GM23248 (cell line): ENCODE data around the gene SAMSN1. TPM values are rescaled to one million over a fixed set of nuclear protein-coding genes. Genes with fewer than 3 reads are reported as not detected.

Source experiments
- DNase-seq: peaks from one replicate; pipeline ENCODE4 v3.0.0-alpha.2; 2015
- H2AFZ ChIP-seq: fragments of 200-600 bp; sonication (generic); 2 replicates; pipeline ENCODE4 v1.6.1; 2016; ENCODE audit warnings: antibody characterized with exemption
- H3F3A ChIP-seq: fragments of 200-600 bp; sonication (generic); 2 replicates; pipeline ENCODE4 v1.6.1; 2016; ENCODE audit warnings: mild to moderate bottlenecking, antibody characterized with exemption, mixed run types; ENCODE audit not compliant: insufficient read depth
- H3K27ac ChIP-seq: fragments of 200-600 bp; sonication (generic); 2 replicates; pipeline ENCODE4 v1.5.1; 2016; ENCODE audit warnings: mild to moderate bottlenecking
- H3K27me3 ChIP-seq: fragments of 200-600 bp; sonication (generic); replicated peaks from 2 replicates; pipeline ENCODE4 v1.6.1; 2016; ENCODE audit warnings: mild to moderate bottlenecking; ENCODE audit not compliant: insufficient read depth
- H3K36me3 ChIP-seq: fragments of 200-600 bp; sonication (generic); 2 replicates; pipeline ENCODE4 v1.6.1; 2016; ENCODE audit warnings: low read depth, mild to moderate bottlenecking
- H3K4me1 ChIP-seq: fragments of 200-600 bp; sonication (generic); 2 replicates; pipeline ENCODE4 v1.6.1; 2016; ENCODE audit warnings: mild to moderate bottlenecking; ENCODE audit not compliant: insufficient read depth
- H3K4me2 ChIP-seq: fragments of 200-600 bp; sonication (generic); one replicate; pipeline ENCODE4 v1.6.1; 2016; ENCODE audit warnings: mild to moderate bottlenecking; ENCODE audit not compliant: unreplicated experiment
- H3K4me3 ChIP-seq: fragments of 200-600 bp; sonication (generic); 2 replicates; pipeline ENCODE4 v1.5.1; 2016; ENCODE audit warnings: mild to moderate bottlenecking
- H3K79me2 ChIP-seq: fragments of 200-600 bp; sonication (generic); 2 replicates; pipeline ENCODE4 v1.6.1; 2016; ENCODE audit warnings: mild to moderate bottlenecking; ENCODE audit not compliant: insufficient read depth
- H3K9ac ChIP-seq: fragments of 200-600 bp; sonication (generic); 2 replicates; pipeline ENCODE4 v1.6.1; 2016; ENCODE audit warnings: mild to moderate bottlenecking
- H3K9me2 ChIP-seq: fragments of 200-600 bp; sonication (generic); 2 replicates; pipeline ENCODE4 v1.6.1; 2016; ENCODE audit warnings: mixed run types, mild to moderate bottlenecking, moderate library complexity; ENCODE audit not compliant: insufficient read depth
- H3K9me3 ChIP-seq: fragments of 200-600 bp; sonication (generic); one replicate; pipeline ENCODE4 v1.6.1; 2017; ENCODE audit warnings: low read depth
- H4K20me1 ChIP-seq: fragments of 200-600 bp; sonication (generic); 2 replicates; pipeline ENCODE4 v1.6.0; 2016; ENCODE audit not compliant: insufficient read depth
- EZH2 ChIP-seq: fragments of 200-600 bp; sonication (generic); IDR thresholded peaks from 2 replicates; pipeline ENCODE4 v1.6.1; 2018; ENCODE audit warnings: antibody characterized with exemption, mild to moderate bottlenecking; ENCODE audit not compliant: insufficient read depth, poor library complexity, severe bottlenecking
- EZH2phosphoT487 ChIP-seq: fragments of 200-600 bp; sonication (generic); IDR thresholded peaks from 2 replicates; pipeline ENCODE4 v1.6.1; 2018; ENCODE audit warnings: antibody characterized with exemption, moderate library complexity, mild to moderate bottlenecking, low read depth; ENCODE audit not compliant: insufficient read depth
- WGBS, 2 experiments: methylation state at CpG; one replicate each; pipeline ENCODE4 v1.1.6; 2015 to 2017; ENCODE audit warnings: low lambda C conversion rate in 2 of 2, low coverage in 1 of 2; ENCODE audit errors: missing lambda C conversion rate in 2 of 2; 5-methylcytosine and 5-hydroxymethylcytosine counted together
- in situ Hi-C: fragments of 300-500 bp; cut with MboI; formaldehyde crosslinking; loops from 2 replicates; pipeline ENCODE4 v1.15.0; 2020
- polyA plus RNA-seq: library from polyadenylated mRNA; unstranded; fragments of >200 nt; fragmentation: Nextera tagmentation; extraction: Ambion mirVana; gene quantifications from 2 replicates; pipeline ENCODE4 v1.2.1, GENCODE V29; 2016
- total RNA-seq: library from RNA; depleted of rRNA; stranded (reverse); fragments of >200 nt; shearing (Covaris generic); gene quantifications from 2 replicates; pipeline ENCODE4 v1.2.3, GENCODE V29; 2014

Gene SAMSN1
- total and polyA plus RNA-seq, 2 experiments from 2014 or later = not detected

DNA sequence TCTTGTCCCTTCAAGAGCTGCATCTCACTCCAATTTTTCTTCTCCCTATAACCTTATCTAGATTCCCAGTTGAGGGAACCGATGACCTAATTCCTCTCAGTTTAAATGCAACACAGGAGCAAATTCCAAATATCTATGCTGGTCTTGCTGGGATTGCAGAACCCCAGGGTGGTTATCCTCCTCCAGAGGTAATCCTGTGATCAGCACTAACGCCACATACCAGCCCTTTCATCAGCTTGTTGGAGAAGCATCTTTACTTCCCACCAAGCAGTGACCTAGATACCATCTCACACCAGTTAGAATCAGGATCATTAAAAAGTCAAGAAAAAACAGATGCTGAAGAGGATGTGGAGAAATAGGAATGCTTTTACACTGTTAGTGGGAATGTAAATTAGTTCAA, 52.4 kb downstream of the SAMSN1 start:
- Histone ChIP-seq H3F3A (no peaks in the 10 kb centered on the region), H3K9me3 (no peaks in the 10 kb centered on the region), H3K79me2 (no peaks in the 10 kb centered on the region), H3K4me2 (no peak overlapping the region), H3K27me3 (no peaks in the 10 kb centered on the region), H3K4me1 (no peaks in the 10 kb centered on the region), H3K9ac (no peak overlapping the region), H3K36me3 (no peaks in the 10 kb centered on the region), H3K4me3 (no peak overlapping the region), H2AFZ (no peak overlapping the region), H3K27ac (no peak overlapping the region), H3K9me2 (no peaks in the 10 kb centered on the region), H4K20me1 (no peaks in the 10 kb centered on the region)
- WGBS, 2 experiments = 22 to 25% methylated on average over 2 of the region's 2 CpGs
- in situ Hi-C loops = no loop called here
- TF ChIP-seq EZH2phosphoT487 (no peak), EZH2 (no peak)
- no peak for DNase-seq

DNA sequence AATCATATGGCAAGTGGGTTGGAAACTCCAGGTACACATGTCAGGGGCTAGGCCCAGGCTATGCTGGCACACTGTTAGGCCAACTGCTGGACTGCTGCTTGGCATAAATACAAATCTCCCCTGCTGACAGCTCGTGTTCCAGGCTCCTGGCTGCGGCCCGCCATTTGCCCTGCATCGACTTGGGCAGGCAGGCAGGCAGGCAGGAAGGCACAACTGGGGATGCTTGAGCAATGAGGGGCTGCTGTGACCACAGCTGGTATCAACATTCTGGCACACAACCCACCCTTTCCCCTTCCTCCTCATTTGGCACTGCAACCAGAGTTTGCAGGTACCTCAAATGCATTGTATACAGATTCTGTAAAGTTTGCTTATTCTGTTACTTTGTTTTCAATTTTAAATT, 53.2 kb downstream of the SAMSN1 start:
- no peaks in the 10 kb centered on the region for H4K20me1 ChIP-seq
- H3F3A ChIP-seq = no peaks in the 10 kb centered on the region
- H2AFZ ChIP-seq = no peak overlapping the region
- TF ChIP-seq EZH2phosphoT487 (no peak), EZH2 (no peak)
- H3K36me3 ChIP-seq = no peaks in the 10 kb centered on the region
- 12 to 29% methylated on average over 3 to 4 of the region's 4 CpGs for WGBS, 2 experiments
- H3K9me2 ChIP-seq = no peaks in the 10 kb centered on the region
- DNase-seq = no peak
- no peak overlapping the region for H3K4me3 ChIP-seq
- no peaks in the 10 kb centered on the region for H3K9me3 ChIP-seq
- no peaks in the 10 kb centered on the region for H3K4me1 ChIP-seq
- no peaks in the 10 kb centered on the region for H3K27me3 ChIP-seq
- no peak overlapping the region for H3K4me2 ChIP-seq
- H3K27ac ChIP-seq = no peak overlapping the region
- H3K9ac ChIP-seq = no peak overlapping the region
- in situ Hi-C loops = no loop called here
- no peaks in the 10 kb centered on the region for H3K79me2 ChIP-seq

DNA sequence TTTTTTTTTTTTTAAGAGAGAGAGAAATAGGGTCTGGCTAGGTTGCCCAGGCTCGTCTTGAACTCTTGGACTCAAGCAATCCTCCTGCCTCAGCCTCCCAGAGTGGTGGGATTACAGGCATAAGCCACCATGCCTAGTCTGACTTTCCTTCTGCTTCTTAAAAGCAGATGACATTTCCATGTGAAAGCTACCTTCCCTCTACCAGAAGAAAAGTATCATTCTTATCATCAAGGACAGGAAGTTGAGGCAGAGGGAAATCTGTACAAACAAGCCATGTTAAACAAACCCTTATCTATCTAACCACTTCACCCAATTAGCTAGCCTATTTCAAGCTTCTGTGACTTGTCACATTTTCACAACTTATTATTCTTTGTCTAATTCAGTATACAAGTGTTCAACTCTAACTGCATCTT, 54.8 kb downstream of the SAMSN1 start:
- Histone ChIP-seq H3K4me1 (no peaks in the 10 kb centered on the region), H2AFZ (no peak overlapping the region), H3K4me3 (no peak overlapping the region), H3K36me3 (no peaks in the 10 kb centered on the region), H3K9ac (no peak overlapping the region), H3K9me3 (no peaks in the 10 kb centered on the region), H3F3A (no peaks in the 10 kb centered on the region), H3K9me2 (no peaks in the 10 kb centered on the region), H3K4me2 (no peak overlapping the region), H3K27me3 (no peaks in the 10 kb centered on the region), H3K27ac (no peak overlapping the region), H4K20me1 (no peaks in the 10 kb centered on the region), H3K79me2 (no peaks in the 10 kb centered on the region)
- DNase-seq = no peak
- no peak for TF ChIP-seq EZH2
- no peak for TF ChIP-seq EZH2phosphoT487
- 0 to 4% methylated on average over 1 of the region's 1 CpG for WGBS, 2 experiments
- in situ Hi-C loops = no loop called here

DNA sequence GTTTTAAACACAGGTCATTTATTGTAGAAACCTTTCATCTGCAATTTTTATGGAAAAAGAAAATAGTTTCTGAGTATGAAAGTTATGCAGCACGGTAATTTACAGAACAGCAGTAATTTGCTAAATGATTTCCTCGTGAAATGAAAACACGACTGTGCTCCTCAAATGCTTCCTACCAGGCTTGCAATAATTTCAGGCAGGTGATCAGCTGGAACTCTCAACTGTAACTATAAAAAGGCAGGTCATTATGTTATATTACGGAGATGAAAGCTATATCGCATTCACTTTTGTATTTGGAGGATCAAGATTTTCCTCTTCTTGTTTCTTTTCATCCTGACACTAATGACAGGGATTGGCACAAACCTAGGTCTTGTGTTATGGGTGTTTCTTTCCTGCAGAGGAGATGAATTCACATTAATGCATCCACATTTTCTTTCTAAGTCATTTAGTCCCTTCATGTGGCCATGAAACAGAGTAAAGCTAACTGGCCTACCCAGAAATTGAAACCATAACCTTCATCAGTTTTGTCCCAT, 57.4 kb downstream of the SAMSN1 start:
- Histone ChIP-seq H3K9me2 (no peaks in the 10 kb centered on the region), H3K4me3 (no peak overlapping the region), H2AFZ (no peak overlapping the region), H3K79me2 (no peaks in the 10 kb centered on the region), H3K27ac (no peak overlapping the region), H3K4me1 (no peaks in the 10 kb centered on the region), H3F3A (no peaks in the 10 kb centered on the region), H3K4me2 (no peak overlapping the region), H3K36me3 (no peaks in the 10 kb centered on the region), H3K9ac (no peak overlapping the region), H3K9me3 (no peaks in the 10 kb centered on the region), H4K20me1 (no peaks in the 10 kb centered on the region), H3K27me3 (no peaks in the 10 kb centered on the region)
- in situ Hi-C loops = no loop called here
- TF ChIP-seq EZH2 (no peak), EZH2phosphoT487 (no peak)
- DNase-seq = no peak
- WGBS, 2 experiments = 49 to 50% methylated on average over 5 of the region's 5 CpGs
